KMS-11 (cell line): Measurements from ENCODE around the gene SCN4B.

Experiments
- H2AFZ ChIP-seq: fragments of 200-600 bp; sonication (generic); 2 replicates; pipeline ENCODE4 v1.6.1; 2016; ENCODE audit warnings: antibody characterized with exemption, mixed run types, low read depth
- H3K27ac ChIP-seq: fragments of 200-600 bp; sonication (generic); 2 replicates; pipeline ENCODE4 v1.6.1; 2016; ENCODE audit warnings: mild to moderate bottlenecking, mixed run types
- H3K27me3 ChIP-seq: fragments of 200-600 bp; sonication (generic); 2 replicates; pipeline ENCODE4 v1.6.1; 2017; ENCODE audit warnings: mild to moderate bottlenecking, low read depth, mixed run types, moderate library complexity; ENCODE audit not compliant: insufficient read depth
- H3K36me3 ChIP-seq: fragments of 200-600 bp; sonication (generic); 2 replicates; pipeline ENCODE4 v1.6.1; 2017; ENCODE audit warnings: mild to moderate bottlenecking, mixed run types; ENCODE audit not compliant: insufficient read depth
- H3K4me1 ChIP-seq: fragments of 200-600 bp; sonication (generic); 2 replicates; pipeline ENCODE4 v1.6.1; 2016; ENCODE audit warnings: mild to moderate bottlenecking, low read depth, mixed run types; ENCODE audit not compliant: poor library complexity, severe bottlenecking
- H3K4me2 ChIP-seq: fragments of 200-600 bp; sonication (generic); 2 replicates; pipeline ENCODE4 v1.7.0; 2016; ENCODE audit warnings: mild to moderate bottlenecking, mixed run types
- H3K4me3 ChIP-seq: fragments of 200-600 bp; sonication (generic); IDR thresholded peaks from 2 replicates; pipeline ENCODE4 v1.6.1; 2017; ENCODE audit warnings: low read depth, low read length, mixed read lengths; ENCODE audit not compliant: insufficient read depth
- H3K79me2 ChIP-seq: fragments of 200-600 bp; sonication (generic); 2 replicates; pipeline ENCODE4 v1.6.1; 2016; ENCODE audit warnings: low read depth, mixed run types; ENCODE audit not compliant: insufficient read depth
- H3K9ac ChIP-seq: fragments of 200-600 bp; sonication (generic); 2 replicates; pipeline ENCODE4 v1.6.1; 2016; ENCODE audit warnings: mild to moderate bottlenecking, mixed run types
- H4K20me1 ChIP-seq: fragments of 200-600 bp; sonication (generic); 2 replicates; pipeline ENCODE4 v1.6.1; 2016; ENCODE audit warnings: mild to moderate bottlenecking, mixed run types; ENCODE audit not compliant: insufficient read depth
- CTCF ChIP-seq: fragments of 200-600 bp; sonication (generic); conservative IDR thresholded peaks from 2 replicates; pipeline ENCODE4 v1.6.1; 2017; ENCODE audit warnings: low read depth, mild to moderate bottlenecking, antibody characterized with exemption, low read length, moderate library complexity, mixed read lengths

The SCN4B gene

GRCh38 chr11:118128721-118129470 is 23.7 kb downstream of the SCN4B start:
- Histone ChIP-seq H3K27me3 (no peaks in the 10 kb centered on the region), H3K79me2 (no peaks in the 10 kb centered on the region), H3K36me3 (no peaks in the 10 kb centered on the region), H3K9ac (no peak overlapping the region), H3K4me2 (no peak overlapping the region), H4K20me1 (no peaks in the 10 kb centered on the region), H3K4me3 (no peak overlapping the region), H3K27ac (no peak overlapping the region), H2AFZ (no peak overlapping the region), H3K4me1 (no peaks in the 10 kb centered on the region)
- TF ChIP-seq CTCF: no peak

GRCh38 chr11:118128310-118128709 is 24.3 kb downstream of the SCN4B start:
- no peaks in the 10 kb centered on the region for H3K79me2 ChIP-seq
- H3K4me3 ChIP-seq: no peak overlapping the region
- no peak overlapping the region for H3K9ac ChIP-seq
- no peak overlapping the region for H3K4me2 ChIP-seq
- no peak for TF ChIP-seq CTCF
- H3K4me1 ChIP-seq: no peaks in the 10 kb centered on the region
- no peak overlapping the region for H2AFZ ChIP-seq
- no peak overlapping the region for H3K27ac ChIP-seq
- H3K36me3 ChIP-seq: no peaks in the 10 kb centered on the region
- no peaks in the 10 kb centered on the region for H3K27me3 ChIP-seq
- no peaks in the 10 kb centered on the region for H4K20me1 ChIP-seq

- Histone ChIP-seq H2AFZ (no peak overlapping the region), H3K4me1 (no peaks in the 10 kb centered on the region), H3K27ac (no peak overlapping the region), H3K79me2 (no peaks in the 10 kb centered on the region), H3K27me3 (no peaks in the 10 kb centered on the region), H3K4me2 (no peak overlapping the region), H3K36me3 (no peaks in the 10 kb centered on the region), H4K20me1 (no peaks in the 10 kb centered on the region), H3K4me3 (no peak overlapping the region), H3K9ac (no peak overlapping the region)
- no peak for TF ChIP-seq CTCF
Measured at GRCh38 chr11:118126082-118126838, 26.4 kb downstream of the SCN4B start.

GRCh38 chr11:118124929-118125535 is 27.6 kb downstream of the SCN4B start:
- Histone ChIP-seq H3K27ac (no peak overlapping the region), H4K20me1 (no peaks in the 10 kb centered on the region), H3K79me2 (no peaks in the 10 kb centered on the region), H3K27me3 (no peaks in the 10 kb centered on the region), H2AFZ (no peak overlapping the region), H3K36me3 (no peaks in the 10 kb centered on the region), H3K9ac (no peak overlapping the region), H3K4me2 (no peak overlapping the region), H3K4me1 (no peaks in the 10 kb centered on the region), H3K4me3 (no peak overlapping the region)
- TF ChIP-seq CTCF: no peak
